ENCODE measurements around the gene EP300. TPM values are rescaled to one million over a fixed set of nuclear protein-coding genes. Genes with fewer than 3 reads are reported as not detected.
"Not testable (repeated sequence)": the region's sequence is repeated elsewhere in the genome, so short reads cannot be mapped to it uniquely, and the experiment has no call there.

Gene EP300
- 24.0 and 30.5 TPM in 2 replicates for total RNA-seq

GRCh38 chr22:41092023-41092817 lies at the start of gene EP300:
TSS of gene EP300 (plus strand) at chr22:41092592. CDS start at chr22:41093005, 413 bp downstream.
- Histone ChIP-seq H3K27me3 (ENCODE audit: control insufficient read depth, insufficient read depth, low read length) (no peaks in the 10 kb centered on the region), H3K36me3 (ENCODE audit: control insufficient read depth, insufficient read depth, low read length) (no peaks in the 10 kb centered on the region), H3K4me3 (ENCODE audit: low read depth, low read length) (peak within 1 kb of the TSS; percentile 99)
- TF ChIP-seq, protein P1, sequence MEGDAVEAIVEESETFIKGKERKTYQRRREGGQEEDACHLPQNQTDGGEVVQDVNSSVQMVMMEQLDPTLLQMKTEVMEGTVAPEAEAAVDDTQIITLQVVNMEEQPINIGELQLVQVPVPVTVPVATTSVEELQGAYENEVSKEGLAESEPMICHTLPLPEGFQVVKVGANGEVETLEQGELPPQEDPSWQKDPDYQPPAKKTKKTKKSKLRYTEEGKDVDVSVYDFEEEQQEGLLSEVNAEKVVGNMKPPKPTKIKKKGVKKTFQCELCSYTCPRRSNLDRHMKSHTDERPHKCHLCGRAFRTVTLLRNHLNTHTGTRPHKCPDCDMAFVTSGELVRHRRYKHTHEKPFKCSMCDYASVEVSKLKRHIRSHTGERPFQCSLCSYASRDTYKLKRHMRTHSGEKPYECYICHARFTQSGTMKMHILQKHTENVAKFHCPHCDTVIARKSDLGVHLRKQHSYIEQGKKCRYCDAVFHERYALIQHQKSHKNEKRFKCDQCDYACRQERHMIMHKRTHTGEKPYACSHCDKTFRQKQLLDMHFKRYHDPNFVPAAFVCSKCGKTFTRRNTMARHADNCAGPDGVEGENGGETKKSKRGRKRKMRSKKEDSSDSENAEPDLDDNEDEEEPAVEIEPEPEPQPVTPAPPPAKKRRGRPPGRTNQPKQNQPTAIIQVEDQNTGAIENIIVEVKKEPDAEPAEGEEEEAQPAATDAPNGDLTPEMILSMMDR (IDR thresholded peaks at IDR 0.05; ENCODE audit: insufficient read depth, low read length, severe bottlenecking), result peak; percentile 40
- DNase-seq (ENCODE audit: low read depth) (peak; percentile 50), FAIRE-seq (no peak)

DNA sequence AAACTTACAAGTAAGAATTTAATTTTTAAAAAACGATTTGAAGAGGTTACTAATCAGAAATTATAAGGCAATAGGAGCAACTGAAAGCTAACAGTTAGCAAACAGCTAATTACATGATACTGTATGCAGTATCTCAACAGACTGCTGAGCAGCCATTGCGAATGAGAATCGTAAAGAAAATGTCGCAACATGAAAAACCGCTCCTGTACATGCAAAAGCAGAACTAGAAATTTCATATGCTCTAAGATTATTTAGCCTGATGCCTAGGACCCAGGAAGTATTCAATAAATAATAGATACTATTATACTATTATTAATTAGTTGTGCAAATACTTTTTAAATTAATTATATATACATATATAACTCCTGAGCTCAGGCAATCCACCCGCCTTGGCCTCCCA lies 48.7 kb upstream of the EP300 start:
- no peak for DNase-seq (ENCODE audit: low read depth)
- no peak overlapping the region for H3K4me3 ChIP-seq (ENCODE audit: low read depth, low read length)
- H3K36me3 ChIP-seq (ENCODE audit: control insufficient read depth, insufficient read depth, low read length), result no peaks in the 10 kb centered on the region
- TF ChIP-seq, protein P1 (IDR thresholded peaks at IDR 0.05; ENCODE audit: insufficient read depth, low read length, severe bottlenecking), result no peak
- no peaks in the 10 kb centered on the region for H3K27me3 ChIP-seq (ENCODE audit: control insufficient read depth, insufficient read depth, low read length)
- FAIRE-seq, result no peak

GRCh38 chr22:41045575-41045974 lies 46.8 kb upstream of the EP300 start:
- H3K4me3 ChIP-seq (ENCODE audit: low read depth, low read length); FAIRE-seq; H3K27me3 ChIP-seq (ENCODE audit: control insufficient read depth, insufficient read depth, low read length); DNase-seq (ENCODE audit: low read depth); H3K36me3 ChIP-seq (ENCODE audit: control insufficient read depth, insufficient read depth, low read length): not testable (repeated sequence)

- no peak overlapping the region for H3K4me3 ChIP-seq (ENCODE audit: low read depth, low read length)
- no peaks in the 10 kb centered on the region for H3K36me3 ChIP-seq (ENCODE audit: control insufficient read depth, insufficient read depth, low read length)
- TF ChIP-seq, protein P1 (IDR thresholded peaks at IDR 0.05; ENCODE audit: insufficient read depth, low read length, severe bottlenecking), result no peak
- no peaks in the 10 kb centered on the region for H3K27me3 ChIP-seq (ENCODE audit: control insufficient read depth, insufficient read depth, low read length)
- DNase-seq (ENCODE audit: low read depth), result no peak
- FAIRE-seq, result no peak
These were observed 44.6 kb upstream of the EP300 start for GRCh38 chr22:41047801-41048211.

DNA sequence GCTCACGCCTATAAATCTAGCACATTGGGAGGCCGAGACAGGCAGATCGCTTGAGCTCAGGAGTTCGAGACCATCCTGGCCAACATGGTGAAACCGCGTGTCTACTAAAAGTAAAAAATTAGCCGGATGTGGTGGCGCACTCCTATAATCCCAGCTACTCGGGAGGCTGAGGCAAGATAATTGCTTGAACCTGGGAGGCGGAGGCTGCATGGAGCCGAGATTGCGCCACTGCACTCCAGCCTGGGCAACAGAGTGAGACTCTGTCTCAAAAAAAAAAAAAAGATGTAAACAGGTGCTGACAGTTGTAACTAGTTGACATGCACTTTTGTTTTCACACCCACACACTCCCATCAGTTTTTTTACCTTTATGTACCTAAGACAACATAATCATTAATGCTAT lies 44.0 kb upstream of the EP300 start:
- FAIRE-seq; H3K36me3 ChIP-seq (ENCODE audit: control insufficient read depth, insufficient read depth, low read length); H3K27me3 ChIP-seq (ENCODE audit: control insufficient read depth, insufficient read depth, low read length); H3K4me3 ChIP-seq (ENCODE audit: low read depth, low read length); DNase-seq (ENCODE audit: low read depth): not testable (repeated sequence)

DNA sequence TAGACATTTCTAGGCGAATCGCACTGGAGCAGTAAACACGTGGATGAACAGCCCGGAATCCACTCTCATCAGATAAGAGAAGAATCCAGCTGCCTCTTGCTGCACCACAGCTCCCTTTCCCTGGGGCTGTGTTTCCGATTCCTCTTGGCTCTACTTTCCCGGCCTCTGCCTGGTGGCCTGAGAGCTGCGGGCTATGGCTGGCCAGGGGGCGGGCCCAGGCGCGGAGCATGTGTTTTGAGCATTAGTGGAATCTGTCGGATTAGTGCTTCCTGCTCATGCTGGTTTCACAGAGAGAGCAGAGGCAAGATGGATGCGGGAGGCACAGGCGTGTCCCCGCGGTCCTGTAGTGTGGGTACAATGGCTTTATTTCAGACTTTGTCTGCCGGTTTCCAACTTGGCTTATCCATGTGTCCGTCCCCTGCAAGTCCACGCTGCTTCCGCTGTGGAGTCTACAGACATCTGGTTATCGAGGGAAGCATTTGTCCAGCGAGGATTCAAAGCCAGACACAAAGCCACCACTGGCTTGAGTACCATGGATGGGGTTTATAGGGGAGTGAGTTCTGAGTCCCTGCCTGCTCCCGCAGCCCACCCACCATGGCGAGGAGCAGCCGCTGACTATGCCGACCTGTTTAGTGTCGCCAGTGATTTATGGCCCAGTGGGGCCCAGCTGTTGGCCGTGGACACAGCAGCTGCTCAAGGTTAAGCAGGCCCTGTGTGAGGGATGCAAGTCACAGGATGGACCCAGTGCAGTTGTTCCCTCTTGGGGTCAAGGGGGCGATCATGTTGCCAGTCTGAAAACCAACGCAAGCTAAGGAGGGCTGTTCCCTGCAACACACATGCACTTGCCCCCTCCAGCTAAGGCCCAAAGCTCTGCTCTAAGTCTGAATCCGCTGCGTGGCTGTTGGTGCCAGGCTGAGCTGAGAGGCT lies 43.3 kb upstream of the EP300 start:
- DNase-seq (ENCODE audit: low read depth), result no peak
- Histone ChIP-seq H3K4me3 (ENCODE audit: low read depth, low read length) (no peak overlapping the region), H3K36me3 (ENCODE audit: control insufficient read depth, insufficient read depth, low read length) (no peaks in the 10 kb centered on the region), H3K27me3 (ENCODE audit: control insufficient read depth, insufficient read depth, low read length) (no peaks in the 10 kb centered on the region)
- FAIRE-seq, result no peak
- TF ChIP-seq, protein P1 (IDR thresholded peaks at IDR 0.05; ENCODE audit: insufficient read depth, low read length, severe bottlenecking), result no peak

- H3K27me3 ChIP-seq (ENCODE audit: control insufficient read depth, insufficient read depth, low read length); FAIRE-seq; H3K36me3 ChIP-seq (ENCODE audit: control insufficient read depth, insufficient read depth, low read length); DNase-seq (ENCODE audit: low read depth); H3K4me3 ChIP-seq (ENCODE audit: low read depth, low read length): not testable (repeated sequence)
These were observed 42.6 kb upstream of the EP300 start for GRCh38 chr22:41049795-41050194.
